Measurements from ENCODE around the gene NKAIN2.

Gene NKAIN2

DNA sequence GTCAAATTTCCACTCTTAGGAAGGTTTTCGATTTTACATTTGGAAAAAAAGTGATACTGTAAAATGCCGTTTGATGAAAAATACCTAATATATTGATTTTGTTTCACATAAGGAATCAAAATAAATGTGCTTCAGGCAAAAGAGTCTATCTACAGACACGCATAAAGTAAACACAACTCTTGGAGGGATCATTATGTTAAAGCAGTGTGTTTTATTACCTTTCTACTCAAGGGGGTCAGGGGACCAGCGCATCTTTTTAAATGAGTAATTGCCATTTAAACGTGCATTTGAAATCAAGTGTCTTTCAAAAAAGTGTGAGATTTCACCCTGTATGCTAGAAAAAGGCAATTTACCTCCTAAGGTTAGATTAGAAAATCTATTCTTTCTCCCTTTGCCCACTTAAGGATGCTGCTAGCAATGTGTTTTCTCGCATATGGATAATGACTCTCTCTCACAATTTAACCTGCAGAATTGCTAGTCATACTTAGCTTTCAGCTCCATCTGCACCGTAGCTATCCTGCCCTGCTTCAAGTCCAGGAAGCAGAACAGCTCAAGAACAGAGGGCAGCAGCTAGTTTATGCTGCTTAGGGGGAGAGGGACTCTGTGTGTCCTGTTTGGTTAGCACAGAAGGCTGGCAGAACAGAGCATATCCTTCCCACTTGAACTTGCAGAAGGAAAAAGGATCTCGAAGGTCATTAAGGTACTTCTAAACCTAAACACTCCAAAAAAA is 35.0 kb downstream of the NKAIN2 start:
- TF ChIP-seq, protein P1, sequence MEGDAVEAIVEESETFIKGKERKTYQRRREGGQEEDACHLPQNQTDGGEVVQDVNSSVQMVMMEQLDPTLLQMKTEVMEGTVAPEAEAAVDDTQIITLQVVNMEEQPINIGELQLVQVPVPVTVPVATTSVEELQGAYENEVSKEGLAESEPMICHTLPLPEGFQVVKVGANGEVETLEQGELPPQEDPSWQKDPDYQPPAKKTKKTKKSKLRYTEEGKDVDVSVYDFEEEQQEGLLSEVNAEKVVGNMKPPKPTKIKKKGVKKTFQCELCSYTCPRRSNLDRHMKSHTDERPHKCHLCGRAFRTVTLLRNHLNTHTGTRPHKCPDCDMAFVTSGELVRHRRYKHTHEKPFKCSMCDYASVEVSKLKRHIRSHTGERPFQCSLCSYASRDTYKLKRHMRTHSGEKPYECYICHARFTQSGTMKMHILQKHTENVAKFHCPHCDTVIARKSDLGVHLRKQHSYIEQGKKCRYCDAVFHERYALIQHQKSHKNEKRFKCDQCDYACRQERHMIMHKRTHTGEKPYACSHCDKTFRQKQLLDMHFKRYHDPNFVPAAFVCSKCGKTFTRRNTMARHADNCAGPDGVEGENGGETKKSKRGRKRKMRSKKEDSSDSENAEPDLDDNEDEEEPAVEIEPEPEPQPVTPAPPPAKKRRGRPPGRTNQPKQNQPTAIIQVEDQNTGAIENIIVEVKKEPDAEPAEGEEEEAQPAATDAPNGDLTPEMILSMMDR (IDR thresholded peaks at IDR 0.05; ENCODE audit: low read depth, low read length), result no peak
- H3K4me3 ChIP-seq (ENCODE audit: low read depth, low read length), result no peak overlapping the region
- in situ Hi-C loops (cut with HindIII; ENCODE audit: low sequenced_read_pairs), result no loop called here
- DNase-seq (ENCODE audit: low read depth, low spot score), result no peak

DNA sequence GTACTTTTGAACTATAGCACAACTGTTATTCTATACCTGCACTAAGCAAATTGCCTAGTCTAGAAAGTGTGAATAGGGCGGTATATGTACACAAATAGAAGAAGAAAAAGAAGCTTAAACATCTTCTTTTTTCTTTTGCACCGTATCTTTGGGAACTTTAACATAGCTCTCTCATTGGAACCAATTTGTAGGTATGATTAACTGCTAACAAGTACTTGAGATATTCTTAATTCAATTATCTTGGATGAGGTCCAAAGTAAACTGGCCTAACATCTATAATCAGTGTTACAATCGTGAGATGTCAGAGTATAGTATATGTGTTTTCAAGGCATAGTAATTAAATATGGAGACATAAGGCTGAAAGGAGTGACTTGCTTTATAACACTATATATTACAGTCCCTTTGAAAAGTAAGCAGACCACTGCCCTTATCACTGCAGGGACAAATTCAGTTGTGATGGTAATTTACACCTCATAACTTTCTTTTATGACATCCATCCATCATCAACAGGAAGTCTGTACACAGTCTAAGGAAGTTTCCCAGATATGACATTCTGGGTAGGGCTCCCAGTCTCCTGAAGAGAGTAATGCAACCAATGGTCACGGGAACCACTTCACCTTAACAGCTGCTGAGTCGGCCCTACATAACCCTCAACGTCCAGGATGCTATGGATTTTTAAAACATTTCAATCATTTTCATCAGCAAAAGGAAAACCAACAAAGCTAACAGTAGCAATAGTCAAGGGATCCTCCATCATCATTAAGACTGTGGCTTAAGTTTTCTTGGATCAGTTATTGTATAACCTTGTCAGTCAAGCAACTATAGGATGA is 37.6 kb downstream of the NKAIN2 start:
- DNase-seq (ENCODE audit: low read depth, low spot score), result no peak
- H3K4me3 ChIP-seq (ENCODE audit: low read depth, low read length), result no peak overlapping the region
- TF ChIP-seq, protein P1 (IDR thresholded peaks at IDR 0.05; ENCODE audit: low read depth, low read length), result no peak
- in situ Hi-C loops (cut with HindIII; ENCODE audit: low sequenced_read_pairs), result no loop called here

DNA sequence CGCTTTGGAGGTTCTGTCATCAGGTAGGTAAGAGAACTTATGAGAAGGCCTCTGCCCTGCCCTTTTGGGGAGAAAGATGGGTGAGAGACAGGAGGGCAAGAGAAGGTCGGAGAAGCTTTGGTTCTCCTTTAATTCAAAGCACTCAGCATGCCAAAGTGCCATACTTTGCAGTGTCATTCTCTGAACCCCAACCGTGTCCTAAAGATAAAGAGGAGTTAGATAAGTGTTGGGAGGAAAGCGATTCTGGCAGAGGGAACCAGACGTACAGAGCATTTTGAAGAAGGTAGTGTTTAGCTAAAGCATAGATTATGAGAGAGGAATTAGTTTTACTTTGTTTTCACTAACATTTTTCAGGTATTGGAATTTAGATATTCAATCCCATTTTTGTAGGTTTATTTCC is 40.3 kb downstream of the NKAIN2 start:
- in situ Hi-C loops (cut with HindIII; ENCODE audit: low sequenced_read_pairs), result no loop called here
- no peak for DNase-seq (ENCODE audit: low read depth, low spot score)
- H3K4me3 ChIP-seq (ENCODE audit: low read depth, low read length), result no peak overlapping the region
- TF ChIP-seq, protein P1 (IDR thresholded peaks at IDR 0.05; ENCODE audit: low read depth, low read length), result no peak

DNA sequence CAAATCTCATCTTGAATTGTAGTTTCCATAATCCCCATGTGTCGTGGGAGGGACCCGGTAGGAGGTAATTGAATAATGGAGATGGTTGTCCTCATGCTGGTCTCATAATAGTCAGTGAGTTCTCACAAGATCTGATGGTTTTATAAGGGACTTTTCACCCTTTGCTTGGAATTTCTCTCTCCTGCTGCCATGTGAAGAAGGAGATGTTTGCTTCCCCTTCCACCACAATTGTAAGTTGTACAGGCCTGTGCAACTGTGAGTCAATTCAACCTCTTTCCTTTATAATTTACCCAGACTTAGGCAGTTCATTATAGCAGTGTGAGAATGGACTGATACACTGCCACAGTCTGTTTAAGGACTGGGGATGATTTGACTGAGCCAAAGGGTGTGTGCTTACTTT is 44.7 kb downstream of the NKAIN2 start:
- in situ Hi-C loops (cut with HindIII; ENCODE audit: low sequenced_read_pairs), result no loop called here
- DNase-seq (ENCODE audit: low read depth, low spot score), result no peak
- TF ChIP-seq, protein P1 (IDR thresholded peaks at IDR 0.05; ENCODE audit: low read depth, low read length), result no peak
- no peak overlapping the region for H3K4me3 ChIP-seq (ENCODE audit: low read depth, low read length)

DNA sequence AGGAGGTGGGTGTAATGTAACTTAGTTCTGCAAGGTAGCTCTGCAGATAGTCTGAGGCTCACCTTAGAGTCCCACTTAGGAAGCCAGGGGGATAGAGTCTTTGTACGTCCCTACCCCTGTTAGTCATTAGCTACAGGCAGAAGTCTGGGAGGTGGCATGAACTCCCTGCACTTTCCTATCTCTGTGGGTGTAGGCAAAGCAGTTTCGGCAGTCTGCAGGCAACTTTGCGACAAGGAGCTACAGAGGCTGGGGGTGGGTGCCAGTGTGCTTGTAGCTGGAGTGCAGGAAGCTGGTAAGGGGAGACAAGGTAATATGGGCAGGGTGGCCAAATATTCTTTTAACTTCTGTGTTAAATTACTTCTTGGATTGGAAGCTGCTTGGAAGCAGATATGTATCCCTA is 45.7 kb downstream of the NKAIN2 start:
- DNase-seq (ENCODE audit: low read depth, low spot score), result no peak
- TF ChIP-seq, protein P1 (IDR thresholded peaks at IDR 0.05; ENCODE audit: low read depth, low read length), result no peak
- in situ Hi-C loops (cut with HindIII; ENCODE audit: low sequenced_read_pairs), result no loop called here
- H3K4me3 ChIP-seq (ENCODE audit: low read depth, low read length), result no peak overlapping the region

GRCh38 chr6:123850555-123850954 is 46.9 kb downstream of the NKAIN2 start:
- in situ Hi-C loops (cut with HindIII; ENCODE audit: low sequenced_read_pairs), result no loop called here

More at GRCh38 chr6:123850555-123850954, 46.9 kb downstream of the NKAIN2 start:
- DNase-seq (ENCODE audit: low read depth, low spot score), result no peak
- H3K4me3 ChIP-seq (ENCODE audit: low read depth, low read length), result no peak overlapping the region
- TF ChIP-seq, protein P1 (IDR thresholded peaks at IDR 0.05; ENCODE audit: low read depth, low read length), result no peak
